OCI-LY7 (cell line): ENCODE data around the gene LY6G5C. TPM values are rescaled to one million over a fixed set of nuclear protein-coding genes. Genes with fewer than 3 reads are reported as not detected.

Experiments used
- BruUV-seq: library from RNA; stranded (reverse); fragments of 400-500 nt; replicated peaks from 2 replicates; lab custom pipeline; 2021; lab: Mats Ljungman, UMichigan
- CTCF ChIA-PET: fragments of 300-600 bp; sonication (Branson Sonifier 250); formaldehyde crosslinking; loops from one replicate; lab custom pipeline; 2022; ENCODE audit warnings: antibody characterized with exemption; ENCODE audit not compliant: unreplicated experiment; lab: Charles Lee
- POLR2A ChIA-PET: fragments of 300-600 bp; sonication (Branson Sonifier 250); formaldehyde crosslinking; loops from one replicate; lab custom pipeline; 2022; ENCODE audit warnings: antibody characterized with exemption; lab: Charles Lee
- DNase-seq: peaks from one replicate; pipeline ENCODE4 v3.0.0-alpha.2; 2015; ENCODE audit warnings: low spot score
- H2AFZ ChIP-seq: fragments of 200-600 bp; sonication (generic), shearing (Covaris generic); 2 replicates; pipeline ENCODE4 v1.6.1; 2014; ENCODE audit warnings: mild to moderate bottlenecking, antibody characterized with exemption, low read length, moderate library complexity
- H3K27ac ChIP-seq: fragments of 200-600 bp; sonication (generic); 2 replicates; pipeline ENCODE4 v1.5.1; 2014; ENCODE audit warnings: mixed run types, low read depth, mild to moderate bottlenecking, moderate library complexity, low read length, inconsistent platforms; ENCODE audit not compliant: poor library complexity, severe bottlenecking
- H3K36me3 ChIP-seq: fragments of 200-600 bp; sonication (generic); 2 replicates; pipeline ENCODE4 v1.6.1; 2014; ENCODE audit warnings: mild to moderate bottlenecking, antibody characterized with exemption, low read length, moderate library complexity, mixed read lengths; ENCODE audit not compliant: insufficient read depth
- H3K4me1 ChIP-seq: fragments of 200-600 bp; sonication (generic); 2 replicates; pipeline ENCODE4 v1.5.1; 2014; ENCODE audit warnings: mild to moderate bottlenecking, low read length; ENCODE audit not compliant: insufficient read depth, poor library complexity, severe bottlenecking
- H3K4me2 ChIP-seq: fragments of 200-600 bp; sonication (generic); 2 replicates; pipeline ENCODE4 v1.6.1; 2014; ENCODE audit warnings: mild to moderate bottlenecking, low read length
- H3K4me3 ChIP-seq: fragments of 200-600 bp; sonication (generic); 2 replicates; pipeline ENCODE4 v1.5.1; 2014; ENCODE audit warnings: mild to moderate bottlenecking, low read depth, low read length; ENCODE audit not compliant: poor library complexity, severe bottlenecking
- H3K79me2 ChIP-seq: fragments of 200-600 bp; sonication (generic); 2 replicates; pipeline ENCODE4 v1.6.1; 2016; ENCODE audit warnings: low read depth, mild to moderate bottlenecking, low read length, moderate library complexity, mixed read lengths; ENCODE audit not compliant: insufficient read depth
- H3K9me2 ChIP-seq: fragments of 200-600 bp; sonication (generic); 2 replicates; pipeline ENCODE4 v1.6.1; 2016; ENCODE audit warnings: mild to moderate bottlenecking, low read length, mixed read lengths; ENCODE audit not compliant: insufficient read depth
- H3K9me3 ChIP-seq: fragments of 200-600 bp; sonication (generic); 2 replicates; pipeline ENCODE4 v1.6.1; 2014; ENCODE audit warnings: mild to moderate bottlenecking, mixed run types, low read length, mixed read lengths
- H4K20me1 ChIP-seq: fragments of 200-600 bp; sonication (generic); 2 replicates; pipeline ENCODE4 v1.6.1; 2014; ENCODE audit warnings: mild to moderate bottlenecking, antibody characterized with exemption, low read length, moderate library complexity, mixed read lengths; ENCODE audit not compliant: insufficient read depth
- EZH2phosphoT487 ChIP-seq: fragments of 200-600 bp; sonication (generic); IDR thresholded peaks from 2 replicates; pipeline ENCODE4 v1.6.1; 2018; ENCODE audit warnings: low read depth, borderline replicate concordance, mild to moderate bottlenecking, mixed run types, antibody characterized with exemption, low read length, moderate library complexity, mixed read lengths
- intact Hi-C: fragments of 100-400 bp; cut with micrococcal nuclease; formaldehyde crosslinking; loops from one replicate; pipeline ENCODE4 v1.10.0; 2022; ENCODE audit not compliant: unreplicated experiment
- total RNA-seq, 2 experiments: library from RNA; depleted of rRNA in 1 of 2; stranded (reverse); fragments of >200 nt in 1 of 2; shearing (Covaris generic) in 1 of 2; gene quantifications; 2 replicates each; pipeline ENCODE4 v1.2.3, GENCODE V29; 2014 to 2022
- TF ChIP-seq, protein P1 (sequence below): fragments of 200-600 bp; sonication (generic); conservative IDR thresholded peaks from 2 replicates; pipeline ENCODE4 v1.5.1; 2014; ENCODE audit warnings: mild to moderate bottlenecking, antibody characterized with exemption, low read length, moderate library complexity, mixed read lengths

LY6G5C gene
- total RNA-seq, 2 experiments from 2014 or later = 1.8 to 3.5 TPM

DNA sequence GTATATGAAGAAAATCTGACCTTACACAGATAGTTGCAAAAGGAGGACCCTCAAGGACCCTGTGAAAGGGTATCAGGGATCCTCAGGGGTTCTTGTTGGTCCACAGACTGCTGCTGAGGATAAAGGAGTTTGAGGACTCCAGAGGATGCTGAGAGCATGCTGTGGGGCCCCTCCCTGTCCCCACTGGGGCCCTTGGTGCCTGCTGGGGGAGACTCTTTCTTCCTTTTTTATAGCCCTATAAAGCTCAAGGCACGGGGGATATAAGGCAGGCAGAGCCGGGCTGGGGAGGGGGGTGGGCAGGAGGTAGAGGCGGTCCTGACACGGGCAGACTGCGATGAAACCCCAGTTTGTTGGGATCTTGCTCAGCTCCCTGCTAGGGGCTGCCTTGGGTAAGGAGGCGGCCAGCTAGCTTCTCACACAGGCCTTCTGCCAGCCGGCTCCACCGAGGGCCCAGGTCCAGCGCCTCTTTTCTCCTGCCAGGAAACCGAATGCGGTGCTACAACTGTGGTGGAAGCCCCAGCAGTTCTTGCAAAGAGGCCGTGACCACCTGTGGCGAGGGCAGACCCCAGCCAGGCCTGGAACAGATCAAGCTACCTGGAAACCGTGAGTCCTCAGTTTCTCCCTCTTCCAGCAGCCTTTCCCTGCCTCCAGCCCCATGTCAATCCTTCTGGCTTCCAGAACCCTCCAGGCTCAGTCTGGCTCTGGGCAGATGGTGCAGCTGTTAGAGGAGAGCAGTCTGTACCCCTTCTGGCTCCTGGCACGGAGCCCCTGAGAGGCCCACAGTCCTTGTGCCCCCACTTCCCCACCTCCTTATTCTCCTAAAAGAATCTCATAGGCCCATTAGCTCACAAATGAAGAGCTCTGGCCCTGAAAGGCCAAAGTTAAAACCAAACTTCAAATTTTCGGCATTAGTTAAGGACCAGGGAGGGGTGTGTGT is 34.4 kb upstream of the LY6G5C start, which contains the start of gene LY6G6D:
LY6G6D (plus strand) TSS at position 327 of the 937 bp plus-strand sequence; CDS start at position 335, 8 bp downstream.
- Histone ChIP-seq H3K9me2 (no peaks in the 10 kb centered on the region), H3K4me3 (no peak within 1 kb of the TSS), H3K4me1 (peaks cover 9% of the 10 kb centered on the region), H3K27ac (no peak within 1 kb of the TSS), H3K9me3 (no peaks in the 10 kb centered on the region), H3K4me2 (no peak within 1 kb of the TSS), H2AFZ (no peak within 1 kb of the TSS), H3K79me2 (no peaks in the 10 kb centered on the region), H4K20me1 (no peaks in the 10 kb centered on the region), H3K36me3 (no peaks in the 10 kb centered on the region)
- no TSS peak for BruUV-seq
- CTCF ChIA-PET = no interaction called here
- intact Hi-C loops = no loop called here
- TF ChIP-seq, protein P1, sequence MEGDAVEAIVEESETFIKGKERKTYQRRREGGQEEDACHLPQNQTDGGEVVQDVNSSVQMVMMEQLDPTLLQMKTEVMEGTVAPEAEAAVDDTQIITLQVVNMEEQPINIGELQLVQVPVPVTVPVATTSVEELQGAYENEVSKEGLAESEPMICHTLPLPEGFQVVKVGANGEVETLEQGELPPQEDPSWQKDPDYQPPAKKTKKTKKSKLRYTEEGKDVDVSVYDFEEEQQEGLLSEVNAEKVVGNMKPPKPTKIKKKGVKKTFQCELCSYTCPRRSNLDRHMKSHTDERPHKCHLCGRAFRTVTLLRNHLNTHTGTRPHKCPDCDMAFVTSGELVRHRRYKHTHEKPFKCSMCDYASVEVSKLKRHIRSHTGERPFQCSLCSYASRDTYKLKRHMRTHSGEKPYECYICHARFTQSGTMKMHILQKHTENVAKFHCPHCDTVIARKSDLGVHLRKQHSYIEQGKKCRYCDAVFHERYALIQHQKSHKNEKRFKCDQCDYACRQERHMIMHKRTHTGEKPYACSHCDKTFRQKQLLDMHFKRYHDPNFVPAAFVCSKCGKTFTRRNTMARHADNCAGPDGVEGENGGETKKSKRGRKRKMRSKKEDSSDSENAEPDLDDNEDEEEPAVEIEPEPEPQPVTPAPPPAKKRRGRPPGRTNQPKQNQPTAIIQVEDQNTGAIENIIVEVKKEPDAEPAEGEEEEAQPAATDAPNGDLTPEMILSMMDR = no peak
- no peak for TF ChIP-seq EZH2phosphoT487
- DNase-seq = no peak
- POLR2A ChIA-PET = interaction anchor here (1.0 to 1.7 kb wide), 2 partner anchors 10 to 25 kb away, joined by 3 to 7 read pairs; no protein-coding TSS in a partner anchor

DNA sequence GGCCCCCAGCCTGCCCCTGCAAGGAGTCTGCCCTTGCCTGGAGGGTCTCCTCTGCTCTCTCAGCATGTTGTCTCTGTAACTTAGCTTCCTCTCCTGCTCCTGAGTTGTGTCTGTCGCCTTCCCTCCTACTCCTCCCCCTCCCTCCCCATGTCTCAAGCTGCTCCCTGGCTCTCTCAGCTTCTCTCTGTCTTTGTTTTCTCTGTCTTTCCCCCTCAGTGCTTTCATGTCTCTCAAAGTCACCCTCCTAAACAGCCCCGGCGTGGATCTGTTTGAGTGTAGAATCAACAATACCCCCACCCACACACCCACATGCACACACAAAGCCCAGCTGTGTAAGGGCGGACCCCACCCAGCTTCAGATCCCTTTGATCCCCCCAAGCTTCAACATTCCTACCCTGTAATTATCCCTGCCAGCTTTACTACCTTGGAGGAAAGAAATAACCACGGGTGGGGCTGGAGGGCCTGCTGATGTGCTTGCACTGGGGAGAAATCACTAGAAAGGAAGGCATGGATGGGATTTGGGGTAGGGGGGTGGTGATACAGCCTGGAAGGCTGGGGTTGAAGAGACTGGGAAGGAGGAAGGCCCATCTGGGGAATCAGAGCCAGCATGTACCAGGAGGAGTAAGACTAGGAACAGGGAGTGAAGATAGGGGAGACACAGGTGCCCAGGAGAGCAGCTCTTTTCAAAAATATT is 33.3 kb upstream of the LY6G5C start:
- no peak for TF ChIP-seq EZH2phosphoT487
- TF ChIP-seq, protein P1 = no peak
- Histone ChIP-seq H3K9me3 (no peaks in the 10 kb centered on the region), H3K4me1 (peaks cover 10% of the 10 kb centered on the region), H2AFZ (no peak overlapping the region), H3K4me2 (no peak overlapping the region), H3K27ac (no peak overlapping the region), H3K36me3 (no peaks in the 10 kb centered on the region), H4K20me1 (no peaks in the 10 kb centered on the region), H3K9me2 (no peaks in the 10 kb centered on the region), H3K79me2 (no peaks in the 10 kb centered on the region), H3K4me3 (no peak overlapping the region)
- POLR2A ChIA-PET = interaction anchor here (0.5 to 1.7 kb wide), 5 partner anchors 11 to 24 kb away, joined by 3 to 7 read pairs (median 3); no protein-coding TSS in a partner anchor
- BruUV-seq = no TSS peak
- CTCF ChIA-PET = interaction anchor here (0.5 kb wide), 1 partner anchor 121 kb away, joined by 7 read pairs; no protein-coding TSS in a partner anchor
- intact Hi-C loops = no loop called here
- DNase-seq = no peak
